Smooth muscle cell of the umbilical artery (primary cell): ENCODE measurements around the gene CBLL1. TPM values are rescaled to one million over a fixed set of nuclear protein-coding genes. Genes with fewer than 3 reads are reported as not detected.

ENCODE experiments used
- total RNA-seq: library from RNA; depleted of rRNA; stranded (reverse); fragments of >200 nt; gene quantifications from 2 replicates; pipeline ENCODE4 v1.2.3, GENCODE V29; 2014

CBLL1 gene, protein sequence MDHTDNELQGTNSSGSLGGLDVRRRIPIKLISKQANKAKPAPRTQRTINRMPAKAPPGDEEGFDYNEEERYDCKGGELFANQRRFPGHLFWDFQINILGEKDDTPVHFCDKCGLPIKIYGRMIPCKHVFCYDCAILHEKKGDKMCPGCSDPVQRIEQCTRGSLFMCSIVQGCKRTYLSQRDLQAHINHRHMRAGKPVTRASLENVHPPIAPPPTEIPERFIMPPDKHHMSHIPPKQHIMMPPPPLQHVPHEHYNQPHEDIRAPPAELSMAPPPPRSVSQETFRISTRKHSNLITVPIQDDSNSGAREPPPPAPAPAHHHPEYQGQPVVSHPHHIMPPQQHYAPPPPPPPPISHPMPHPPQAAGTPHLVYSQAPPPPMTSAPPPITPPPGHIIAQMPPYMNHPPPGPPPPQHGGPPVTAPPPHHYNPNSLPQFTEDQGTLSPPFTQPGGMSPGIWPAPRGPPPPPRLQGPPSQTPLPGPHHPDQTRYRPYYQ
- 17.6 and 18.4 TPM in 2 replicates for total RNA-seq

GRCh38 chr7:107743567-107744344 lies at the start of gene CBLL1:
TSS of gene CBLL1 (plus strand) at chr7:107744142. CDS start at chr7:107744164, 22 bp downstream.

DNA sequence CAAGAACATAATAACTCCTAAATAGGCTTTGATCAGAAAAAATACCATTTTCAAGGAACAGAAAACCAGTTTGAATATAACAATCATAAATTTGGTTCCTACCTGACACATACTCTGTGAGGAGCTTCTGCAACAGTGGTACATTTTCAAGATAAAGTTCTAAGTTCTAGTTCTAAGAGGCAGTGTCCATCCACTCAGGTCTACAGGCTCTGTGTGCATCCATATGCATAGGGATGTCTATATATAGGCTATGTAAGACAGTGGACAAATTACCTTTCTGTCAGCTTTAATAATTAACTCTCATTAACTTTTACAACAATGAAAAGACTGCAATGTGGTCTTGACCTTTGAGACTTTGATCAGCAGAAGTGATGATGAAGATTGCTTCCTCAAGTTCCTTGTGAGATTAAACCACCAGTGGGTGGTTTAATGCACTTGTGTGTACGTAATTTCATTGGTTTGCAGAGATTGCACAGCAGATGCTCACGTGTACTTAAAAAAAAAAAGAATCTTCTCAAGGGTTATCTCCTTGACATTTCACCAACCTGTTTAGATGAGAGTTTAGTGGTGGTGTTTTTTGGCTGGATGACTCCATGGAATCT lies 59.2 kb downstream of the CBLL1 start, which contains the start of gene SLC26A3:
SLC26A3 (minus strand) TSS at position 215 of the 602 bp plus-strand sequence. CDS start 8,714 bp downstream, outside the sequence.

Other genes starting within 250 kb of the CBLL1 start
- 45.4 and 83.5 TPM in 2 replicates for gene COG5, start 180.2 kb upstream of the CBLL1 start, total RNA-seq
- gene DUS4L, start 180.2 kb upstream of the CBLL1 start, total RNA-seq: 5.9 and 9.8 TPM in 2 replicates
- 43.4 and 61.9 TPM in 2 replicates for gene BCAP29, start 163.9 kb upstream of the CBLL1 start, total RNA-seq
- 0.30 and 0.46 TPM in 2 replicates for gene SLC26A4, start 83.3 kb upstream of the CBLL1 start, total RNA-seq
- gene SLC26A3, start 59.1 kb downstream of the CBLL1 start, total RNA-seq: not detected in 2 replicates
- 52.0 and 119 TPM in 2 replicates for gene DLD, start 147.0 kb downstream of the CBLL1 start, total RNA-seq